Breast epithelium (tissue), 4 donors: ENCODE results near the gene ACSL1. TPM values are rescaled to one million over a fixed set of nuclear protein-coding genes. Genes with fewer than 3 reads are reported as not detected.

Experiments
- DNase-seq, 2 donors: peaks; one replicate each; pipeline ENCODE4 v3.0.0-alpha.2; 2019; ENCODE audit warnings: low spot score in 2 of 2
- H3K27ac ChIP-seq, 2 donors: fragments of 200-600 bp; sonication (generic) in 1 of 2; one replicate each; pipeline ENCODE4 v1.5.1; 2016 to 2019; ENCODE audit warnings: mild to moderate bottlenecking in 1 of 2
- H3K27me3 ChIP-seq, 2 donors: fragments of 200-600 bp; sonication (generic) in 1 of 2; one replicate each; pipeline versions ENCODE4 v1.5.1 to v1.6.0; 2017 to 2019; ENCODE audit warnings: control low read depth in 1 of 2, mild to moderate bottlenecking in 1 of 2
- H3K36me3 ChIP-seq: fragments of 200-600 bp; one replicate; pipeline ENCODE4 v1.5.1; 2019
- H3K4me1 ChIP-seq, 2 donors: fragments of 200-600 bp; sonication (generic); one replicate each; pipeline ENCODE4 v1.5.1; 2016 to 2019; ENCODE audit warnings: control low read depth in 1 of 2
- H3K4me3 ChIP-seq, 3 donors: fragments of 200-600 bp; sonication (generic); 1 replicate in 2 of 3; 2 replicates in 1 of 3; pipeline ENCODE4 v1.5.1; 2016 to 2019; ENCODE audit warnings: mild to moderate bottlenecking in 3 of 3, moderate library complexity in 2 of 3
- H3K9me3 ChIP-seq, 2 donors: fragments of 200-600 bp; sonication (generic) in 1 of 2; one replicate each; pipeline ENCODE4 v1.5.1; 2016 to 2019; ENCODE audit warnings: control low read depth in 1 of 2
- POLR2A ChIP-seq: fragments of 450-650 bp; IDR thresholded peaks from one replicate; pipeline ENCODE4 v1.6.1; 2016; ENCODE audit warnings: antibody characterized with exemption, mild to moderate bottlenecking, moderate library complexity
- POLR2AphosphoS5 ChIP-seq, 3 donors: sonication (generic); formaldehyde crosslinking; IDR thresholded peaks; one replicate each; pipeline ENCODE4 v1.6.1; 2017; ENCODE audit warnings: antibody characterized with exemption in 3 of 3
- intact Hi-C: fragments of 100-400 bp; cut with DNase I; formaldehyde crosslinking; loops from one replicate; pipeline ENCODE4 v1.15.1; 2023; ENCODE audit warnings: low total_unique reads
- total RNA-seq, 3 donors: library from RNA; depleted of rRNA; stranded (reverse); fragments of >200 nt; gene quantifications; one replicate each; pipeline ENCODE4 v1.1.0, GENCODE V29; 2016
- TF ChIP-seq, protein P1 (sequence below), 3 donors: fragments of 450-650 bp; IDR thresholded peaks; one replicate each; pipeline ENCODE4 v1.5.1; 2016 to 2017; ENCODE audit warnings: antibody characterized with exemption in 3 of 3, mild to moderate bottlenecking in 3 of 3, moderate library complexity in 3 of 3

Gene ACSL1
- total RNA-seq, 3 donors from 2014 or later: 167 to 797 (median 254) TPM

DNA sequence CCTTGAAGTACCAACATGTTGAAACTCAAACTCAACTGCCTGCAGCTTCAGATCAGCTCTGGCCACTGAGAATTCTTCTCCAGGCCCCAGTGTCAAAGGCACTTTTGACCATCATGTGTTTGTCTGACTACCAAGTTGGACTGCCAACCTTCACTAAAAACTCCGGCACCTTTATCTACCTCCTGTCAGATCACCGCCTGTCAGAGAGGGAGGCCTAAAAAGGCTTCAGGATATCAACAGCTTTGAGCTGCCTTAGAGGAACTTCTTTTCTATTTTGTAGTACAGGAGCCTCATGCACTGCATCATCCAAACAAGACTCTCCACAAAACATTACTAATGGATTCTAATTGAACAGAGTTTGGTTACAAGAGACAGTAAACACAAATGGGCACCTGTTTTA lies 2.8 kb downstream of the ACSL1 start:
- no peak for DNase-seq
- Histone ChIP-seq H3K9me3 (no peaks in the 10 kb centered on the region), H3K4me1 (peaks cover 0 to 3% of the 10 kb centered on the region in 2 donors), H3K36me3 (no peaks in the 10 kb centered on the region), H3K27ac (no peak overlapping the region), H3K27me3 (no peaks in the 10 kb centered on the region), H3K4me3 (peak overlapping the region in 1 of 3 donors; percentile 53)
- intact Hi-C loops: loop anchor here (5.0 kb wide), 1 partner anchor 724 kb away; no protein-coding TSS in a partner anchor
- TF ChIP-seq, protein P1, sequence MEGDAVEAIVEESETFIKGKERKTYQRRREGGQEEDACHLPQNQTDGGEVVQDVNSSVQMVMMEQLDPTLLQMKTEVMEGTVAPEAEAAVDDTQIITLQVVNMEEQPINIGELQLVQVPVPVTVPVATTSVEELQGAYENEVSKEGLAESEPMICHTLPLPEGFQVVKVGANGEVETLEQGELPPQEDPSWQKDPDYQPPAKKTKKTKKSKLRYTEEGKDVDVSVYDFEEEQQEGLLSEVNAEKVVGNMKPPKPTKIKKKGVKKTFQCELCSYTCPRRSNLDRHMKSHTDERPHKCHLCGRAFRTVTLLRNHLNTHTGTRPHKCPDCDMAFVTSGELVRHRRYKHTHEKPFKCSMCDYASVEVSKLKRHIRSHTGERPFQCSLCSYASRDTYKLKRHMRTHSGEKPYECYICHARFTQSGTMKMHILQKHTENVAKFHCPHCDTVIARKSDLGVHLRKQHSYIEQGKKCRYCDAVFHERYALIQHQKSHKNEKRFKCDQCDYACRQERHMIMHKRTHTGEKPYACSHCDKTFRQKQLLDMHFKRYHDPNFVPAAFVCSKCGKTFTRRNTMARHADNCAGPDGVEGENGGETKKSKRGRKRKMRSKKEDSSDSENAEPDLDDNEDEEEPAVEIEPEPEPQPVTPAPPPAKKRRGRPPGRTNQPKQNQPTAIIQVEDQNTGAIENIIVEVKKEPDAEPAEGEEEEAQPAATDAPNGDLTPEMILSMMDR (IDR thresholded peaks at IDR 0.05): no peak
- TF ChIP-seq POLR2AphosphoS5 (IDR thresholded peaks at IDR 0.05) (no peak), POLR2A (no peak)

DNA sequence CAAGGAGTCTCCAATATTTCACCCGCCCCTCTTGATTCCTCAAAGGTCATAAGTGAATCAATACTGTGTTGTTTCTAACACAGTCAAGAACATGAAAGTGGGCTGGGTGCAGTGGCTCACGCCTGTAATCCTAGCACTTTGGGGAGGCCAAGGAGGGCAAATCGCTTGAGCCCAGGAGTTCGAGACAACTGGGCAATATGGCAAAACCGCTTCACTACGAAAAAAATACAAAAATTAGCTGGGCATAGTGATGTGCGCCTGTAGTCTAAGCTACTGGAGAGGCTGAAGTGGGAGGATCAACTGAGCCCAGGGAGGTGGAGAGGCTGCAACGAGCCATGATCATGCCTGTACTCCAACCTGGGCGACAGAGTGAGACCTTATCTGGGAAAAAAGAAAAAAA lies 3.4 kb downstream of the ACSL1 start:
- no peak overlapping the region for H3K4me3 ChIP-seq
- H3K27ac ChIP-seq: no peak overlapping the region
- no peaks in the 10 kb centered on the region for H3K27me3 ChIP-seq
- intact Hi-C loops: loop anchor here (5.0 kb wide), 1 partner anchor 725 kb away; no protein-coding TSS in a partner anchor
- TF ChIP-seq POLR2AphosphoS5 (IDR thresholded peaks at IDR 0.05): no peak
- DNase-seq: no peak
- H3K9me3 ChIP-seq: no peaks in the 10 kb centered on the region
- no peaks in the 10 kb centered on the region for H3K36me3 ChIP-seq
- H3K4me1 ChIP-seq: peaks cover 0 to 3% of the 10 kb centered on the region in 2 donors

DNA sequence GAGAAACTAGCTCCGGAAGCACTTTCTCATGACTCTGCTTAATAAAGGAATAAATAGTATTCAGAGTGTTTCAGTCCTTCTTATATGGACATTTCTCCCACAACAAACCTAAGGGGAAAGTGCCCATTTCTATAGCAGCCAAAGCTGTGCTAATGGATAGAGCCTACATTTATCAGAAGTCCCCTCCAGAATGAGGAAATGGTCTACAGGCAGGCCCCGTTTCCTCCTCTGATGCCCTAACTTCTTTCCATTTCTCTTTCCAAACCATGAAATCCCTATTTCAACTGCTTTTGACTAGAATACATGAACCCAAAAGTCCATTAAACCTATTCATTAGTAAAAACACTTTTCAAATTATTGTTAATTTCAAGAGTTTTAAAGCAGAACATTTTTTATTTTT lies 4.5 kb downstream of the ACSL1 start:
- H3K4me3 ChIP-seq: peak overlapping the region in 1 of 3 donors; percentile 9
- intact Hi-C loops: loop anchor here (5.0 kb wide), 1 partner anchor 726 kb away; no protein-coding TSS in a partner anchor

DNA sequence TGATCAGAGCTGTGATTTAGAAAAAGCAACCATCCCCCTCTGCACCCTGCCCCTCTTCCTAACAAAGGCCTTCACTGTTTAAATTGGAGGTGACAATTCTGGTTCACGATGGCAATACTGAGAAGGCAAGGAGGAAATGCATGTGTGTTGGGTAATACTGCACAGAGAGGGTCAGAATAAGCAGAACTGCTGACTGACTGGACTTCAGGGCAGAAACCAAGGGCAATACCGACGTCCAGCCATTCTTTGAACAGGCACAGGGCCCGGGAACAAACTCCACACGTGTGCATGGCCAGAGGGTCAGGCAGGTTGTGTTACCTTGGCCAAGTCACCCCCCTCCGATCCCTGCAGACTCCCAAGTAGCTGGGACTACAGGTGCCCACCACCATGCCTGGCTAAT lies 6.0 kb downstream of the ACSL1 start:
- DNase-seq: no peak
- Histone ChIP-seq H3K4me3 (no peak overlapping the region), H3K9me3 (no peaks in the 10 kb centered on the region), H3K27me3 (no peaks in the 10 kb centered on the region), H3K27ac (peak overlapping the region; percentile 40 to 57), H3K4me1 (peaks cover 0 to 10% of the 10 kb centered on the region in 2 donors), H3K36me3 (no peaks in the 10 kb centered on the region)
- TF ChIP-seq POLR2AphosphoS5 (IDR thresholded peaks at IDR 0.05) (no peak), POLR2A (no peak)
- TF ChIP-seq, protein P1 (IDR thresholded peaks at IDR 0.05): no peak
- intact Hi-C loops: loop anchor here (5.0 to 10.0 kb wide), 2 partner anchors 75 to 728 kb away; no protein-coding TSS in a partner anchor

More for the DNA sequence above, 4.5 kb downstream of the ACSL1 start:
- peaks cover 0 to 3% of the 10 kb centered on the region in 2 donors for H3K4me1 ChIP-seq
- TF ChIP-seq, protein P1 (IDR thresholded peaks at IDR 0.05): no peak
- no peak for TF ChIP-seq POLR2A
- TF ChIP-seq POLR2AphosphoS5 (IDR thresholded peaks at IDR 0.05): no peak
- H3K27ac ChIP-seq: peak overlapping the region in 1 of 2 donors; percentile 57
- no peaks in the 10 kb centered on the region for H3K9me3 ChIP-seq
- DNase-seq: no peak
- H3K27me3 ChIP-seq: no peaks in the 10 kb centered on the region
- H3K36me3 ChIP-seq: no peaks in the 10 kb centered on the region

DNA sequence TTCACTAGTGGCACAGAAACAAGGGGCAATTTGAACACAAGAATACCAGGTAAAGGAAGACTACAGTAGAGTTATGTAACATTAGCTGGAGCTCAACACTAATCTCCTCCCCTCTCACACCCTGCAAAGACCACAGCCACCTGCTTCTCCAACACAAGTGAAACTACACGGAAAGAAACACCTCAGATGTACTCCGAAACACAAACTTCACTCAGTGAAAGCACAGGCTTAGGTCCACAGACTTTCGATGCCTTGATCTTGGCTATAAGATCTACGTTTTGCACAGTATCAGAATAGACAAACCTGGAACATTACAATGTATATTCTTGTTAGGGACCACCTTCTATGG lies 7.6 kb downstream of the ACSL1 start:
- Histone ChIP-seq H3K27me3 (no peaks in the 10 kb centered on the region), H3K36me3 (no peaks in the 10 kb centered on the region), H3K9me3 (no peaks in the 10 kb centered on the region), H3K27ac (peak overlapping the region; percentile 22 to 70), H3K4me3 (no peak overlapping the region), H3K4me1 (peaks cover 1 to 17% of the 10 kb centered on the region in 2 donors)
- no peak for DNase-seq
- TF ChIP-seq POLR2A: no peak
- TF ChIP-seq POLR2AphosphoS5 (IDR thresholded peaks at IDR 0.05): no peak
- TF ChIP-seq, protein P1 (IDR thresholded peaks at IDR 0.05): no peak
- intact Hi-C loops: loop anchor here (10.0 kb wide), 1 partner anchor 73 kb away; no protein-coding TSS in a partner anchor
